Activated CD8-positive, alpha-beta T cell treated with anti-CD3 and anti-CD28 coated beads for 36 hours (primary cell): ENCODE measurements around the gene MRPL37. TPM values are rescaled to one million over a fixed set of nuclear protein-coding genes. Genes with fewer than 3 reads are reported as not detected.
A peak's percentile ranks its signal among the peaks of the same experiment; 100 is the strongest.

Experiments used
- ATAC-seq: fragments of 200-7000 bp; cut with Tn5 transposase; one replicate; pipeline ENCODE4 v1.10.0; 2021; ENCODE audit warnings: mild to moderate bottlenecking, moderate library complexity
- CTCF ChIA-PET: fragments of 350-600 bp; sonication (Branson Sonifier 250); formaldehyde crosslinking; loops from one replicate; lab custom pipeline; 2021; ENCODE audit warnings: antibody characterized with exemption; lab: Charles Lee
- POLR2A ChIA-PET: fragments of 350-600 bp; sonication (Branson Sonifier 250); formaldehyde crosslinking; loops from one replicate; lab custom pipeline; 2021; ENCODE audit warnings: antibody characterized with exemption; lab: Charles Lee
- DNase-seq: peaks from one replicate; pipeline ENCODE4 v3.0.0-alpha.2; 2020
- H3K27ac Mint-ChIP-seq: one replicate; pipeline ENCODE4 v1.8.0; 2021; ENCODE audit warnings: mild to moderate bottlenecking, mixed read lengths
- H3K27me3 Mint-ChIP-seq: one replicate; pipeline ENCODE4 v1.8.0; 2021; ENCODE audit warnings: mixed read lengths
- H3K36me3 Mint-ChIP-seq: one replicate; pipeline ENCODE4 v1.8.0; 2021; ENCODE audit warnings: low read depth, mixed read lengths
- H3K4me1 Mint-ChIP-seq: one replicate; pipeline ENCODE4 v1.8.0; 2021; ENCODE audit warnings: low read depth, mixed read lengths
- H3K4me3 Mint-ChIP-seq: one replicate; pipeline ENCODE4 v1.8.0; 2021; ENCODE audit warnings: mild to moderate bottlenecking, moderate library complexity, mixed read lengths
- H3K9me3 Mint-ChIP-seq: one replicate; pipeline ENCODE4 v1.8.0; 2021; ENCODE audit warnings: mixed read lengths
- intact Hi-C: fragments of 100-400 bp; cut with micrococcal nuclease; formaldehyde crosslinking; loops from one replicate; pipeline ENCODE4 v1.10.0; 2022
- total RNA-seq, 2 experiments: library from RNA; stranded (reverse); gene quantifications; one replicate each; pipeline ENCODE4 v1.2.3, GENCODE V29; 2021
- TF ChIP-seq, protein P1 (sequence below): fragments of 200-600 bp; IDR thresholded peaks from one replicate; pipeline ENCODE4 v1.8.0; 2022; ENCODE audit warnings: antibody characterized with exemption, mild to moderate bottlenecking

The MRPL37 gene
- total RNA-seq, 2 experiments from 2014 or later, result 194 to 198 TPM

DNA sequence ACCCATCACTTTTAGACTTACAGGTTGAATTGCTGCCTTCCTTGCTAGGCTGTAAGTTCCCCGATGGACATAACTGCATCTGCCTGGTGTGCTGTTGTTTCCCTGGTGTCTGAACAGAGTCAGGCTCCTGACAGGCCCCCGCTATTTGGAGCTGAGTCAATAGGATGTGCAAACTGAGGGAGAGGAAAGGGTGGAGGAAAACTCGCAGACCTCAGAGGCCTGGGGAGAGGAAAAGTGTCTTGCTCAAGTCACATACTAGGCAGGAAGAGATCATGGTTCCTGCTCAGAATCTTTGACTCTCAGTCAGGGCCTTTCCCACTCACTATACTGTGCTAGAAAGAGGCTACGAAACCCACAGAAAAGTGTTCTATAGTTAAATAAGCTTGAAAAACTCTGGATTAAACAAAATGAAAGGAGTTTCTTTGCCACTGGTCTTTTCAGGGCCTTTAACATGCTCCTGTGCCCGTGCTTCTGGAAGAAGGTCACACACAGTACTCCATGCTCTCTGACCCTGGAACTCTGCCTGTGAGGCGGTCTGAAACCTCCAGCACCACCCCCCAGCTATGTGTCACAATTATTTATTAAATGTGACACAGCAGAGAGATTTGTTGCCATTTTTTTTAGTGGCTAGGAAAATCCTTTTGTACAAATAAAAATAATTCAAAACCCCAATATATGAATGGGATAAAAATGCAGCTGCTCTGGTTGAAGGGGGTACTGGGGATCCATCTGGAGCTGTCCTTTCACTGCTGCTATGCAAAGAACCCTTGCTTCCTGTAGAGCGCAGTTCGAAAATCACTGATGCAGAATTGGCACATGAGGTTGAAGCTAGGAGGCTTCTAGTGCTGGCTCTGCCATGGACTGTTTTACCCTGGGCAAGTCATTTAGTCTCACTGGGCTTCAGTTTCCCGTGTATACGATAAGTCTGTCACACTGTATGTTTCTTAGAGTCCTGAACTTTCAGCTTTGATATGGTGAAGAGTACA, 27.1 kb upstream of the MRPL37 start:
- Mint-ChIP-seq H3K4me1 (peaks cover 5% of the 10 kb centered on the region), H3K27ac (peak overlapping the region; percentile 63), H3K27me3 (no peaks in the 10 kb centered on the region), H3K9me3 (no peaks in the 10 kb centered on the region), H3K4me3 (no peak overlapping the region), H3K36me3 (no peaks in the 10 kb centered on the region)
- CTCF ChIA-PET, result interaction anchor here (1.8 kb wide), 1 partner anchor 9 kb away, joined by 6 read pairs; no protein-coding TSS in a partner anchor
- TF ChIP-seq, protein P1, sequence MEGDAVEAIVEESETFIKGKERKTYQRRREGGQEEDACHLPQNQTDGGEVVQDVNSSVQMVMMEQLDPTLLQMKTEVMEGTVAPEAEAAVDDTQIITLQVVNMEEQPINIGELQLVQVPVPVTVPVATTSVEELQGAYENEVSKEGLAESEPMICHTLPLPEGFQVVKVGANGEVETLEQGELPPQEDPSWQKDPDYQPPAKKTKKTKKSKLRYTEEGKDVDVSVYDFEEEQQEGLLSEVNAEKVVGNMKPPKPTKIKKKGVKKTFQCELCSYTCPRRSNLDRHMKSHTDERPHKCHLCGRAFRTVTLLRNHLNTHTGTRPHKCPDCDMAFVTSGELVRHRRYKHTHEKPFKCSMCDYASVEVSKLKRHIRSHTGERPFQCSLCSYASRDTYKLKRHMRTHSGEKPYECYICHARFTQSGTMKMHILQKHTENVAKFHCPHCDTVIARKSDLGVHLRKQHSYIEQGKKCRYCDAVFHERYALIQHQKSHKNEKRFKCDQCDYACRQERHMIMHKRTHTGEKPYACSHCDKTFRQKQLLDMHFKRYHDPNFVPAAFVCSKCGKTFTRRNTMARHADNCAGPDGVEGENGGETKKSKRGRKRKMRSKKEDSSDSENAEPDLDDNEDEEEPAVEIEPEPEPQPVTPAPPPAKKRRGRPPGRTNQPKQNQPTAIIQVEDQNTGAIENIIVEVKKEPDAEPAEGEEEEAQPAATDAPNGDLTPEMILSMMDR, result no peak
- POLR2A ChIA-PET, result interaction anchor here (1.0 kb wide), 1 partner anchor 437 kb away, joined by 3 read pairs; no protein-coding TSS in a partner anchor
- ATAC-seq (no peak), DNase-seq (no peak)
- intact Hi-C loops, result no loop called here

DNA sequence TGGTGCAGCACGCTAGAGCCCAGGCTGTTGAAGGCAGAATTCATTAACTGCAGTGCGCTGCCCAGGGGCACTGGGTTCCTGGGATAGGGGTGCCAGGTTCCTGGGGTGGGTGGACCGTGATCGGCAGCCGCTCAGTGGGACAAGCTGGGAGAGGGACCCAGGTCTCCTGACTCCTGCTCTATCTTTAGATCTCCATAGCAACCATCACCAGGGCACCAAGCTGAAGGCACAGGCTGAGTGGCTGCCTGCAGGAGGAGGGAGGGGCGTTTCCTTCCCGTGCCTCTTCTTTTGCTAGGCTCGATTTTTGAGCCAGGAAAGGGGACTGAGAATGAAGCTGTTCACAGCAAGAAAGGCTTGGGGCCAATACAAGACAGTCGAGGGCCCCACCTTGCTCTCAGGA, 26.3 kb upstream of the MRPL37 start:
- ChIA-PET CTCF (interaction anchor here (1.8 kb wide), 1 partner anchor 8 kb away, joined by 6 read pairs; no protein-coding TSS in a partner anchor), POLR2A (no interaction called here)
- Mint-ChIP-seq H3K4me1 (peaks cover 5% of the 10 kb centered on the region), H3K36me3 (peaks cover 4% of the 10 kb centered on the region), H3K4me3 (no peak overlapping the region), H3K9me3 (no peaks in the 10 kb centered on the region), H3K27ac (no peak overlapping the region), H3K27me3 (no peaks in the 10 kb centered on the region)
- TF ChIP-seq, protein P1, result no peak
- ATAC-seq (no peak), DNase-seq (no peak)
- intact Hi-C loops, result no loop called here

DNA sequence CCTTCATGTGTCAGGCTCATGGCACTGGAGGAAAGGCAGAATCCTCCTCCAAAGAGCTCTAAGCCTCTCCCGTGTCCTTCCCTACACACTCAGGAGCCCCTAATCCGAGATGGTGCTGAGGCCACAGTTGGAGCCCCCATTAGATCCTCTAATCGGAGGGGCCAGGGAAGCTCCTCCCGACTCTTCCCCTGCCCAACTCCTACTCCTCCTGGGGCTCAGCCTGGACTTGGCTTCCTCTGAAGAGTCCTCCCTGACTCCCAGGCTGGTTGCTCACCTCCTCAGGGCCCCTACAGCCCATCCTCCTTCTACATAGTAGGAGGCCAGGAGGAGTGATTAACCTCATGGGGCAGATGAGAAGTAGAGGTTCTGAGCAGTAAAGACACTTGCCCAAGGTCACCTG, 25.9 kb upstream of the MRPL37 start:
- TF ChIP-seq, protein P1, result no peak
- Mint-ChIP-seq H3K4me1 (peaks cover 5% of the 10 kb centered on the region), H3K36me3 (peaks cover 4% of the 10 kb centered on the region), H3K4me3 (no peak overlapping the region), H3K27me3 (no peaks in the 10 kb centered on the region), H3K27ac (no peak overlapping the region), H3K9me3 (no peaks in the 10 kb centered on the region)
- CTCF ChIA-PET, result no interaction called here
- POLR2A ChIA-PET, result no interaction called here
- DNase-seq (no peak), ATAC-seq (no peak)
- intact Hi-C loops, result no loop called here

DNA sequence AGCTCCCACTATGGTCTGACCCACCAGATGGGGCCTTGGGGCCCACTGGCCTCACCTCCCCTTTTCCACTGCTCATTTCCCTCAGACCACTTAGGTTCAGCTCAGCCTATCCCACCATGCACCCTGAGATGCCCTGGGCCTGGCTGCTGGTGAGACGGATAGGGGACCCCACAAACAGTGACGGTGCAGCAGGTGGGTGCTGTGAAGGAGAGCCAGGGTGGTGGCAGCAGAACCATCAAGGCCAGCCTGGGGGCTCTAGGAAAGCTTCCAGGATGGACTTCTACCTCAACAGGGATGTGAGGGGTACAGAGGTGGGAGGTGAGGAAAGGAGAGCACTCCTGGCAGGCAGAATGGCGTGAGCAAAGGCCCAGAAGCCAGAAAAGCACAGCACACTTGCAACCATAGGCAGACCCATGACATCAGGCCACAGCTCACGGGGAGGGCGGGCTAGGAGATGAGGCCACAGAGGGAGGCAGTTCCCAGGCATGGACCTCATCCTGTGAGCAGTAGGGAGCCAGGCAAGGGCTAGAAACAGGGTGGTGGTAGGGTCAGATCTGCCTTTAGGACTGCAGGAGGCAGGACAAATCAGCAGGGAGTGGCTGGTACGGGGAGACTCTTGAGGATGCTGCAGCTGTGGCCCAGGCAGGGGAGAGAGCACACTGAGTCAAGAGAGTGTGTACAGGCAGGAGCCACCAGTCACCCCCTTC, 23.2 kb upstream of the MRPL37 start:
- ATAC-seq (no peak), DNase-seq (no peak)
- peaks cover 5% of the 10 kb centered on the region for H3K36me3 Mint-ChIP-seq
- no peaks in the 10 kb centered on the region for H3K9me3 Mint-ChIP-seq
- POLR2A ChIA-PET, result no interaction called here
- CTCF ChIA-PET, result no interaction called here
- no peaks in the 10 kb centered on the region for H3K4me1 Mint-ChIP-seq
- H3K27ac Mint-ChIP-seq, result no peak overlapping the region
- no peak overlapping the region for H3K4me3 Mint-ChIP-seq
- intact Hi-C loops, result no loop called here
- TF ChIP-seq, protein P1, result no peak
- H3K27me3 Mint-ChIP-seq, result no peaks in the 10 kb centered on the region
